K562 (cell line): ENCODE results near the gene DNAJB1. TPM values are rescaled to one million over a fixed set of nuclear protein-coding genes. Genes with fewer than 3 reads are reported as not detected.

Experiments used
- AFF4 ChIP-seq: sonication (generic); formaldehyde crosslinking; IDR thresholded peaks from 2 replicates; pipeline ENCODE4 v1.8.0; 2023; ENCODE audit warnings: mild to moderate bottlenecking, missing genetic modification reagents
- ARHGAP35 ChIP-seq: fragments of 450-650 bp; IDR thresholded peaks from 2 replicates; pipeline ENCODE4 v1.6.1; 2018; ENCODE audit not compliant: partially characterized antibody
- CREM ChIP-seq: IDR thresholded peaks from 2 replicates; pipeline ENCODE4 v1.6.1; 2014; ENCODE audit warnings: antibody characterized with exemption, low read depth
- EP400 ChIP-seq: fragments of 450-650 bp; IDR thresholded peaks from 2 replicates; pipeline ENCODE4 v1.6.1; 2017; ENCODE audit warnings: antibody characterized with exemption, mild to moderate bottlenecking, moderate library complexity
- HNRNPUL1 ChIP-seq: fragments of 200-400 bp; formaldehyde crosslinking; IDR thresholded peaks from 2 replicates; pipeline ENCODE4 v1.6.1; 2017; ENCODE audit warnings: low read length
- ID3 ChIP-seq, 2 experiments: fragments of 250-450 bp in 1 of 2; fragments of 450-650 bp in 1 of 2; sonication (Bioruptor Pico) in 1 of 2; IDR thresholded peaks; 2 replicates each; pipeline versions ENCODE4 v1.6.1 to v1.8.0; 2016 to 2021; ENCODE audit warnings: mild to moderate bottlenecking in 2 of 2, moderate library complexity in 2 of 2, missing compliant biosample characterization in 1 of 2, missing genetic modification characterization in 1 of 2
- KAT8 ChIP-seq: fragments of 450-650 bp; IDR thresholded peaks from 2 replicates; pipeline ENCODE4 v1.6.1; 2016; ENCODE audit warnings: low read depth, mild to moderate bottlenecking
- NBN ChIP-seq: fragments of 450-650 bp; IDR thresholded peaks from 2 replicates; pipeline ENCODE4 v1.6.1; 2016; ENCODE audit warnings: low read depth, mild to moderate bottlenecking
- TAF7 ChIP-seq: fragments of 450-650 bp; IDR thresholded peaks from 2 replicates; pipeline ENCODE4 v1.6.1; 2016; ENCODE audit warnings: missing genetic modification characterization, missing compliant biosample characterization
- TEAD4 ChIP-seq, 2 experiments: sonication (generic) in 1 of 2; formaldehyde crosslinking in 1 of 2; IDR thresholded peaks; 2 replicates each; pipeline versions ENCODE4 v1.6.1 to v1.8.0; 2012 to 2022; ENCODE audit warnings: borderline replicate concordance in 1 of 2, inconsistent platforms in 1 of 2, low read length in 1 of 2, mild to moderate bottlenecking in 1 of 2, missing genetic modification reagents in 1 of 2
- THRB ChIP-seq: fragments of 450-650 bp; formaldehyde crosslinking; conservative IDR thresholded peaks from 2 replicates; pipeline ENCODE4 v1.4.0; 2022; ENCODE audit warnings: mild to moderate bottlenecking, missing genetic modification characterization
- TSC22D4 ChIP-seq: fragments of 450-650 bp; IDR thresholded peaks from 2 replicates; pipeline ENCODE4 v1.6.1; 2016; ENCODE audit warnings: missing genetic modification characterization, missing biosample characterization, control low read depth
- ZC3H4 ChIP-seq: sonication (generic); formaldehyde crosslinking; IDR thresholded peaks from 2 replicates; pipeline ENCODE4 v1.9.0; 2021; ENCODE audit warnings: missing genetic modification reagents, borderline replicate concordance
- ZFPM2 ChIP-seq: fragments of 250-450 bp; sonication (Bioruptor Pico); IDR thresholded peaks from 2 replicates; pipeline ENCODE4 v1.5.1; 2022; ENCODE audit warnings: mild to moderate bottlenecking
- ZHX1 ChIP-seq: fragments of 150-350 bp; conservative IDR thresholded peaks from 2 replicates; pipeline ENCODE4 v1.6.1; 2014; ENCODE audit warnings: low read length
- ZNF165 ChIP-seq: fragments of 250-450 bp; sonication (Bioruptor Pico); IDR thresholded peaks from 2 replicates; pipeline ENCODE4 v1.4.0; 2020; ENCODE audit warnings: borderline replicate concordance
- ZNF324 ChIP-seq: fragments of 250-450 bp; sonication (Bioruptor Pico); IDR thresholded peaks from 2 replicates; pipeline ENCODE4 v1.4.0; 2020; ENCODE audit warnings: mild to moderate bottlenecking
- ZNF512 ChIP-seq: IDR thresholded peaks from 2 replicates; pipeline ENCODE4 v1.6.1; 2016; ENCODE audit warnings: missing genetic modification characterization, missing compliant biosample characterization
- polyA plus RNA-seq, 8 experiments: library from polyadenylated mRNA; depleted of rRNA in 4 of 8; stranded (reverse) in 5 of 8; unstranded in 3 of 8; fragments of >200 nt; fragmentation: Nextera tagmentation in 2 of 8; fragmentation: Illumina TruSeq in 1 of 8; extraction: Ambion mirVana in 2 of 8; extraction: Trizol in 1 of 8; gene quantifications; 2 replicates each; pipeline versions ENCODE4 v1.2.1 to v1.2.3, GENCODE V29; 2011 to 2014; ENCODE audit warnings: inconsistent platforms in 1 of 8, missing spikeins in 1 of 8
- total RNA-seq, 7 experiments: library from RNA; depleted of rRNA in 6 of 7; stranded (reverse); fragments of >200 nt in 6 of 7; fragmentation: Illumina TruSeq in 2 of 7; extraction: Trizol in 2 of 7; gene quantifications; 2 replicates each; pipeline versions ENCODE4 v1.2.1 to v1.2.3, GENCODE V29; 2011 to 2021; ENCODE audit warnings: low replicate concordance in 1 of 7

Gene DNAJB1
- total and polyA plus RNA-seq, 9 of the 15 experiments (the other 6 are each of a cell fraction or from before 2014, with no cell fraction given), result 13.2 to 113 (median 62.1) TPM

GRCh38 chr19:14517840-14518505, at the start of gene DNAJB1 (continued):
- TF ChIP-seq THRB, result no peak
- TF ChIP-seq TSC22D4 (tag), result no peak
- TF ChIP-seq NBN, result no peak
- TF ChIP-seq TAF7, result peak; percentile 65
- peak; percentile 77 for TF ChIP-seq EP400
- no peak for TF ChIP-seq ZNF165 (CRISPR knock-in tag)
- TF ChIP-seq ID3 (CRISPR knock-in tag; IDR thresholded peaks at IDR 0.05), result no peak
- TF ChIP-seq ID3 (tag; IDR thresholded peaks at IDR 0.05), result peak; percentile 82
- no peak for TF ChIP-seq CREM
- TF ChIP-seq HNRNPUL1, result no peak
- TF ChIP-seq ZNF324, result no peak; the same call in 1 of the 2 replicates
- no peak for TF ChIP-seq TEAD4 (IDR thresholded peaks at IDR 0.05; ENCODE audit: low read length)
- TF ChIP-seq TEAD4 (CRISPR knock-in tag; IDR thresholded peaks at IDR 0.05; ENCODE audit: borderline replicate concordance), result no peak
- TF ChIP-seq ZNF512 (tag), result no peak
- no peak for TF ChIP-seq ZHX1
- TF ChIP-seq AFF4 (CRISPR knock-in tag), result peak; percentile 96
- TF ChIP-seq ZC3H4 (CRISPR knock-in tag), result no peak; the same call in 1 of the 2 replicates
- TF ChIP-seq ZFPM2, result no peak
- no peak for TF ChIP-seq KAT8
- TF ChIP-seq ARHGAP35, result no peak
